Natural killer cell treated with Interleukin-12 subunit alpha and Interleukin-12 subunit beta and Interleukin-15 and Interleukin-18, amount 100 ng/mL, for 72 hours (primary cell): ENCODE data around the gene ZNF892. TPM values are rescaled to one million over a fixed set of nuclear protein-coding genes. Genes with fewer than 3 reads are reported as not detected.
A peak's percentile ranks its signal among the peaks of the same experiment; 100 is the strongest.

Experiments
- ATAC-seq, 2 donors: fragments of 150-1000 bp; cut with Tn5 transposase in 1 of 2; sonication (Bioruptor Pico), chemical (Tn5 transposase) in 1 of 2; 2 replicates each; pipeline ENCODE4 v1.10.0; 2021
- DNase-seq: peaks from one replicate; pipeline ENCODE4 v3.0.0; 2022; ENCODE audit warnings: low spot score
- H3K27ac Mint-ChIP-seq, 2 donors: 1 replicate in 1 of 2; 2 replicates in 1 of 2; pipeline ENCODE4 v1.8.0; 2022; ENCODE audit warnings: mixed read lengths in 2 of 2, mild to moderate bottlenecking in 1 of 2, moderate library complexity in 1 of 2
- H3K27me3 Mint-ChIP-seq, 2 donors: 1 replicate in 1 of 2; 2 replicates in 1 of 2; pipeline ENCODE4 v1.8.0; 2022; ENCODE audit warnings: mixed read lengths in 2 of 2
- H3K36me3 Mint-ChIP-seq: one replicate; pipeline ENCODE4 v1.8.0; 2022; ENCODE audit warnings: mixed read lengths
- H3K4me1 Mint-ChIP-seq, 2 donors: 1 replicate in 1 of 2; 2 replicates in 1 of 2; pipeline ENCODE4 v1.8.0; 2022; ENCODE audit warnings: low read depth in 2 of 2, mixed read lengths in 2 of 2, mild to moderate bottlenecking in 1 of 2
- H3K4me3 Mint-ChIP-seq: one replicate; pipeline ENCODE4 v1.8.0; 2022; ENCODE audit warnings: mixed read lengths
- H3K9me3 Mint-ChIP-seq: 2 replicates; pipeline ENCODE4 v1.8.0; 2022; ENCODE audit warnings: mixed read lengths
- total RNA-seq, 2 donors: library from RNA; stranded (reverse); gene quantifications; one replicate each; pipeline ENCODE4 v1.2.3, GENCODE V29; 2022

The ZNF892 gene
- total RNA-seq, result 1 to 10 TPM; 4.1 to 4.4 TPM

GRCh38 chr2:95207111-95207961, at the start of gene ZNF892:
TSS of gene ZNF892 (plus strand) at chr2:95207521. CDS start at chr2:95207816, 295 bp downstream.
- Mint-ChIP-seq H3K4me1 (peaks cover 9 to 17% of the 10 kb centered on the region in 2 donors), H3K4me3 (peak within 1 kb of the TSS; percentile 92), H3K36me3 (peaks cover 33% of the 10 kb centered on the region), H3K27me3 (no peaks in the 10 kb centered on the region), H3K9me3 (peaks cover 6% of the 10 kb centered on the region), H3K27ac (peak within 1 kb of the TSS; percentile 64 to 72)
- ATAC-seq (peak; percentile 95 to 98), DNase-seq (peak; percentile 88)

- no peak overlapping the region for H3K27ac Mint-ChIP-seq
- no peaks in the 10 kb centered on the region for H3K9me3 Mint-ChIP-seq
- H3K36me3 Mint-ChIP-seq, result peaks cover 16% of the 10 kb centered on the region
- DNase-seq, result no peak
- peaks cover 0 to 8% of the 10 kb centered on the region in 2 donors for H3K4me1 Mint-ChIP-seq
- ATAC-seq, result no peak
- peak overlapping the region; percentile 57 for H3K4me3 Mint-ChIP-seq
- H3K27me3 Mint-ChIP-seq, result no peaks in the 10 kb centered on the region
These were observed 48.9 kb upstream of the ZNF892 start for GRCh38 chr2:95158441-95158840.

GRCh38 chr2:95158891-95159619, 48.3 kb upstream of the ZNF892 start:
- Mint-ChIP-seq H3K4me1 (peaks cover 0 to 9% of the 10 kb centered on the region in 2 donors), H3K27ac (no peak overlapping the region), H3K36me3 (peaks cover 15% of the 10 kb centered on the region), H3K27me3 (no peaks in the 10 kb centered on the region), H3K9me3 (no peaks in the 10 kb centered on the region), H3K4me3 (peak overlapping the region; percentile 67)
- DNase-seq (no peak), ATAC-seq (peak; percentile 73 to 82)

- H3K27me3 Mint-ChIP-seq, result no peaks in the 10 kb centered on the region
- peaks cover 8 to 14% of the 10 kb centered on the region in 2 donors for H3K4me1 Mint-ChIP-seq
- H3K4me3 Mint-ChIP-seq, result peak within 1 kb of the TSS; percentile 88
- H3K27ac Mint-ChIP-seq, result peak within 1 kb of the TSS; percentile 68 to 88
- ATAC-seq (peak; percentile 97), DNase-seq (peak; percentile 91)
- no peaks in the 10 kb centered on the region for H3K9me3 Mint-ChIP-seq
- peaks cover 7% of the 10 kb centered on the region for H3K36me3 Mint-ChIP-seq
These were observed 47.5 kb upstream of the ZNF892 start, which contains the start of gene ZNF514 for GRCh38 chr2:95159690-95160449. TSS of gene ZNF514 (minus strand) at chr2:95159848. CDS start at chr2:95153253, 6,595 bp downstream.

GRCh38 chr2:95165030-95165370, 42.3 kb upstream of the ZNF892 start:
- Mint-ChIP-seq H3K9me3 (no peaks in the 10 kb centered on the region), H3K27ac (peak overlapping the region; percentile 96 to 99), H3K4me1 (peaks cover 24 to 28% of the 10 kb centered on the region in 2 donors), H3K4me3 (peak overlapping the region; percentile 98), H3K27me3 (no peaks in the 10 kb centered on the region), H3K36me3 (peaks cover 6% of the 10 kb centered on the region)
- ATAC-seq (peak in 1 of 2 donors; percentile 1), DNase-seq (no peak)

GRCh38 chr2:95165371-95166064, 41.8 kb upstream of the ZNF892 start, which contains the start of gene ZNF2:
TSS of gene ZNF2 (plus strand) at chr2:95165809. CDS start at chr2:95176227, 10,418 bp downstream.
- peaks cover 6% of the 10 kb centered on the region for H3K36me3 Mint-ChIP-seq
- H3K27ac Mint-ChIP-seq, result peak within 1 kb of the TSS; percentile 96 to 99
- ATAC-seq, result peak; percentile 96 to 97
- no peaks in the 10 kb centered on the region for H3K9me3 Mint-ChIP-seq
- DNase-seq, result peak; percentile 97
- H3K4me1 Mint-ChIP-seq, result peaks cover 24 to 28% of the 10 kb centered on the region in 2 donors
- no peaks in the 10 kb centered on the region for H3K27me3 Mint-ChIP-seq
- peak within 1 kb of the TSS; percentile 98 for H3K4me3 Mint-ChIP-seq

- peaks cover 24 to 28% of the 10 kb centered on the region in 2 donors for H3K4me1 Mint-ChIP-seq
- peaks cover 6% of the 10 kb centered on the region for H3K36me3 Mint-ChIP-seq
- H3K9me3 Mint-ChIP-seq, result no peaks in the 10 kb centered on the region
- H3K27ac Mint-ChIP-seq, result peak overlapping the region; percentile 96 to 99
- ATAC-seq, result peak in 1 of 2 donors; percentile 22
- no peaks in the 10 kb centered on the region for H3K27me3 Mint-ChIP-seq
- DNase-seq, result no peak
- H3K4me3 Mint-ChIP-seq, result peak overlapping the region; percentile 98
These were observed 41.1 kb upstream of the ZNF892 start for GRCh38 chr2:95166065-95166763.

- ATAC-seq (no peak), DNase-seq (no peak)
- H3K9me3 Mint-ChIP-seq, result no peaks in the 10 kb centered on the region
- peaks cover under 1 to 7% of the 10 kb centered on the region in 2 donors for H3K4me1 Mint-ChIP-seq
- no peaks in the 10 kb centered on the region for H3K27me3 Mint-ChIP-seq
- H3K36me3 Mint-ChIP-seq, result no peaks in the 10 kb centered on the region
- no peak overlapping the region for H3K27ac Mint-ChIP-seq
- H3K4me3 Mint-ChIP-seq, result no peak overlapping the region
These were observed 35.4 kb upstream of the ZNF892 start for GRCh38 chr2:95171902-95172301.

- DNase-seq (no peak), ATAC-seq (no peak)
- Mint-ChIP-seq H3K27ac (no peak overlapping the region), H3K36me3 (peaks cover 9% of the 10 kb centered on the region), H3K4me1 (peaks cover 0 to 6% of the 10 kb centered on the region in 2 donors), H3K4me3 (no peak overlapping the region), H3K9me3 (no peaks in the 10 kb centered on the region), H3K27me3 (no peaks in the 10 kb centered on the region)
These were observed 33.2 kb upstream of the ZNF892 start for GRCh38 chr2:95174031-95174542.

GRCh38 chr2:95179451-95179850, 27.9 kb upstream of the ZNF892 start:
- Mint-ChIP-seq H3K9me3 (peaks cover 6% of the 10 kb centered on the region), H3K4me1 (peaks cover 0 to 2% of the 10 kb centered on the region in 2 donors), H3K27me3 (no peaks in the 10 kb centered on the region), H3K27ac (no peak overlapping the region), H3K36me3 (peaks cover 45% of the 10 kb centered on the region), H3K4me3 (no peak overlapping the region)
- no peak for ATAC-seq
- DNase-seq, result no peak

GRCh38 chr2:95181774-95182173, 25.5 kb upstream of the ZNF892 start:
- ATAC-seq, result no peak
- Mint-ChIP-seq H3K27me3 (no peaks in the 10 kb centered on the region), H3K4me3 (no peak overlapping the region), H3K27ac (no peak overlapping the region), H3K4me1 (no peaks in the 10 kb centered on the region), H3K36me3 (peaks cover 45% of the 10 kb centered on the region), H3K9me3 (peaks cover 6% of the 10 kb centered on the region)
- DNase-seq, result no peak

GRCh38 chr2:95185197-95185596, 22.1 kb upstream of the ZNF892 start:
- peaks cover 6% of the 10 kb centered on the region for H3K9me3 Mint-ChIP-seq

More at GRCh38 chr2:95185197-95185596, 22.1 kb upstream of the ZNF892 start:
- ATAC-seq, result no peak
- Mint-ChIP-seq H3K36me3 (peaks cover 27% of the 10 kb centered on the region), H3K27me3 (peaks cover 8% of the 10 kb centered on the region in 2 donors), H3K4me3 (no peak overlapping the region), H3K4me1 (no peaks in the 10 kb centered on the region), H3K27ac (no peak overlapping the region)
- no peak for DNase-seq
